Activated T-helper 17 cell treated with anti-CD3 and anti-CD28 coated beads, Interleukin-2, amount 50 U/mL, for 72 hours (primary cell): ENCODE results near the gene GNAO1. TPM values are rescaled to one million over a fixed set of nuclear protein-coding genes. Genes with fewer than 3 reads are reported as not detected.

Source experiments
- ATAC-seq: fragments of 150-1000 bp; cut with Tn5 transposase; replicated peaks from 2 replicates; pipeline ENCODE4 v1.10.0; 2021; ENCODE audit warnings: mild to moderate bottlenecking, moderate library complexity
- H3K27ac Mint-ChIP-seq: one replicate; pipeline ENCODE4 v1.8.0; 2022; ENCODE audit warnings: mixed read lengths
- H3K27me3 Mint-ChIP-seq: one replicate; pipeline ENCODE4 v1.8.0; 2022; ENCODE audit warnings: mixed read lengths
- H3K36me3 Mint-ChIP-seq: one replicate; pipeline ENCODE4 v1.8.0; 2022; ENCODE audit warnings: low read depth, mild to moderate bottlenecking, mixed read lengths
- H3K4me1 Mint-ChIP-seq: one replicate; pipeline ENCODE4 v1.8.0; 2022; ENCODE audit warnings: mixed read lengths
- H3K4me3 Mint-ChIP-seq: one replicate; pipeline ENCODE4 v1.8.0; 2022; ENCODE audit warnings: mild to moderate bottlenecking, mixed read lengths
- H3K9me3 Mint-ChIP-seq: one replicate; pipeline ENCODE4 v1.8.0; 2022; ENCODE audit warnings: mixed read lengths
- total RNA-seq, 2 donors: library from RNA; stranded (reverse); gene quantifications; one replicate each; pipeline ENCODE4 v1.2.3, GENCODE V29; 2022

GNAO1 gene
- total RNA-seq, 2 donors from 2014 or later = 0.41 to 0.74 TPM

DNA sequence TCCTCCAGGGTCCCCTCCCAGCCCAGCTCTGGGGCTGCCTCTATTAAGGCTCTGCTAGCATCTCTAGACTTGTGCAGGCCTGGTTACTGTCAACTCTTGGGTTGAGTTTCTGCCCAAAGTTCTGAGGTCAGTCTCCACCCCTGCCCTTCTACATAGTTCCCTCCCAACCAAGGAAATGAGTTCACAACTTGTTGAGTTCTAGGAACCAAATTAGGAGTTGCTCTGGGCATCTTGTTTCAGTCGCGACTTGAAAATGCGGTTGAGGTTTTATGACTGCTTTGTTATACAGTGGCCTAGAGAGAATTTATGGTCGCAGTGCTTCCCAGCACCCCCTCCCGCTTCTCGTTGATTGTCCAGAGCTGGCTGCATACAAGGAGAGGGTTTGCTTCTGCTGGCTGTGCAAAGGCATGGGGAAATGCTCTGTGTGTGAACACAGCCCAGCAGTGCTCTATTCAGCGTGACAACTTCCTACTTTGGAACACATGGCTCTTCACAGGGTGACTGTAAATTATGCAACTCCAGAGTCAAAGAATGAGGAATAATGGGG lies 20.2 kb downstream of the GNAO1 start:
- H3K9me3 Mint-ChIP-seq = no peaks in the 10 kb centered on the region
- no peak for ATAC-seq
- H3K27me3 Mint-ChIP-seq = no peaks in the 10 kb centered on the region
- no peaks in the 10 kb centered on the region for H3K36me3 Mint-ChIP-seq
- no peak overlapping the region for H3K27ac Mint-ChIP-seq
- no peaks in the 10 kb centered on the region for H3K4me1 Mint-ChIP-seq
- H3K4me3 Mint-ChIP-seq = no peak overlapping the region

DNA sequence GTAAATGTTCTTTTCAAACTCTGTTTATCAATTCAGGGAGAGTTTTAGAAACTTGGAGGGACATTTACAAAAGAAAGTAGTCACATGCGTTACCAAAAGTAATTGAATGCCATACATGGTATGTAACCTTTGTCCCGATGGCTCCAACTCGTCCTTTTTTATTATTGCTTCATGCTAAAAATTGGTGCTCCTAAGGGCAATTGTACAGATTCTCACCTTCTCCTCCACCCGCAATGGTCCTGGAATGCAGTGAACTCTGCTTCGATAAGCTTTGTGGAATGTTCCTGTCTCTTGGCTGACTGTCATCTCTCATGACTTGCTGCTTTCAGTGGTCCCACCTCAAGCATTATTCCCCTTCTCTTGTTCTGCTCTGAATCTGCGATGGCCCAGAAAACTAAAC lies 20.9 kb downstream of the GNAO1 start:
- Mint-ChIP-seq H3K4me1 (no peaks in the 10 kb centered on the region), H3K4me3 (no peak overlapping the region), H3K27me3 (no peaks in the 10 kb centered on the region), H3K27ac (no peak overlapping the region), H3K9me3 (no peaks in the 10 kb centered on the region), H3K36me3 (no peaks in the 10 kb centered on the region)
- no peak for ATAC-seq

DNA sequence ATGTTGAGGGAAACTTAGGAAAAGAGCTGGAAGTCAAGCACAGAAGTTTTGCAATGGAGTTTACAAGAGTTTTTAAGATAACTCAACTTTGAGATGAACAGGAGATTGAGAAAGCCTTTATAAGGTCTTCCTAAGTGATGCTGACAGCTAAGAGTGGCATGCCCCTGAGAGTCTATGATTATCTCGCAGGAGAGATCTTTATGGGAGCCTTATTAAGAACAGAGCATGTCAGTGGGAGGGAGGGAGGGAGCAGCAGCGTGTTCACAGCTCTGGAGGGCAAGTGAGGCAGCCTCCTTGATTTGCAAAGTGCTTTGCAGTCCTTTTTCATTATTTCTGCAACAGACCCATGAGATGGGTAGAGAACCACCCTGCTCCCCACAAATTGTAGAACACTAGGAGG lies 30.7 kb downstream of the GNAO1 start:
- no peaks in the 10 kb centered on the region for H3K36me3 Mint-ChIP-seq

DNA sequence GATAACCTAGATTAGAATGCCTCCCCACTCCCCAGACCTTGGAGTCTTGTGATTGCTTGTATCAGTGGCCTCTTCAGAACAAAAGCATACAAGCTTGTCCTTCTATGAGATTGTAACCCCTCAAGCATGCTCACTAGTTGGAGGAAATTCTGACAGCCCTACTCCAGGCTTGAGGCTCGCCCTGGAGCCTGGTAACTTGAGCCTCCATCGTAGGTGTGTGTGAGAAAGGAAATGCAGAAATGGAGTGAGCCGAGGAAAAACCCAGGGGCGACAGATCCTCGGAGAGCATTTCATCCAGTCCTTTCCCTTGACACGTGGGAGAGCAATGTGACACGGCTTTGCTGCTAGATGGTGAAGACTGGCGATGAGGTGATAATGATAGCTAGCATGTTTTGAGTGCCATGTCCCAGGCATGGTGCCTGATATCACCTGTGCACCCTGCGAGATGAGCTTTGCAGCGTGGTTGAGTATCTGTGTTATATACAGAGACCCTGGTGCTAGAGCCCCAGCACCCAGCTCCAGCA lies 31.2 kb downstream of the GNAO1 start:
- no peak for ATAC-seq
- Mint-ChIP-seq H3K27me3 (no peaks in the 10 kb centered on the region), H3K4me1 (peaks cover 26% of the 10 kb centered on the region), H3K27ac (no peak overlapping the region), H3K9me3 (no peaks in the 10 kb centered on the region), H3K36me3 (no peaks in the 10 kb centered on the region), H3K4me3 (no peak overlapping the region)

More for the DNA sequence above, 30.7 kb downstream of the GNAO1 start:
- H3K27ac Mint-ChIP-seq = no peak overlapping the region
- no peak overlapping the region for H3K4me3 Mint-ChIP-seq
- ATAC-seq = no peak
- no peaks in the 10 kb centered on the region for H3K27me3 Mint-ChIP-seq
- peaks cover 23% of the 10 kb centered on the region for H3K4me1 Mint-ChIP-seq
- H3K9me3 Mint-ChIP-seq = no peaks in the 10 kb centered on the region

DNA sequence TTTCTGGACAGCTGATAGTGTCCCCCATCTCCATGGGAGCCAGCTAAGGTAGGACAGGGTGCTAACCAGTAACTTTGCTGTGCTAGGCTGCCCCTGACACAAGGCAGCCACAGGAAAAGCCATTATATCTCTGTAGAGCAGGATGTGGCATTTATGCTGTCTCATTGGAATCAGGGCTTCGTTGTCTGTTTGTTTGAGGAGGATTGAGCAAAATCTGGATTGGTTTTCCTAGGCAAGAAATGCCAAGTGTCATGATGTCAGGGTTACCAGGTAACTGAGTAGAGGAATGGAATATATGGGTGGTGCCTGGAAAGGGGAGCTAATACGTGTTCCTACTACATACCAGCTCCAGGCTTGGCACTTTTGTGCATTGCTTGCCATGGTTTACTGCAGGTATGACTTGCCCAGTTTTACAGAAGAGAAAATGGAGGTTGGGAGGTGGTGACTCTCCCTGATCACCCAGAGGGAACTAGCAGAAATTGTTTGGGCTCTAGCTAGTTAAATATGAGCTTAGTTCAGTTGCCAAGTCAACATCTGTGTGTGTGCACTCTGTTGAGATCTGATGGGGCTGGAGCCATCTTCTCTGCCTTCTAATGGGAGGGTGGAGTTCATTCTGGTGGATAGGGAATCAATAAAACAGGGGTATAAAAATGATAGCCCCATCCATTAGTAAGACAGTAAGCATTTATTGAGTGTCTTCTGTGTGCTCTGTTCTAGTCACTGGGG lies 33.9 kb downstream of the GNAO1 start:
- no peaks in the 10 kb centered on the region for H3K9me3 Mint-ChIP-seq
- peaks cover 30% of the 10 kb centered on the region for H3K4me1 Mint-ChIP-seq
- no peak for ATAC-seq
- H3K4me3 Mint-ChIP-seq = peak overlapping the region; percentile 2
- no peaks in the 10 kb centered on the region for H3K27me3 Mint-ChIP-seq
- no peaks in the 10 kb centered on the region for H3K36me3 Mint-ChIP-seq
- peak overlapping the region; percentile 0 for H3K27ac Mint-ChIP-seq

DNA sequence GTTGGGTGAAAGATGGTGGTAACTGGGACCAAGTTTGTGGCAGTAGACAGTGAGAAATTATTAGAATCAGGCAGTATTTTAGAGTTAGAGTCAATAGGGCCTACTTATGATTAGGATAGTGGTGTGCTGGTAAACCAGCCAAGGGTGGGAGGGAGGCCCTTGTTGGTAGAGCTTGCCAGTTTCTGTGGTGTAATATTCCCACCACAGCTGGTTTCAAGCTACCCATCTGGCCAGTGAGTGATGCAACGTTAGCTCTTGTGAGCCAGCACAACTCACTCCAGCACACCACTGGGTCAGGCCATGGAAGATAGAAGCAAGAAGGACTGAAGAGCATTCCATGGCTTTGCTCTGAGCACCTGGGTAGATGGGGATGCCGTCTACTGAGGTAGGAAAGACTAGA lies 34.9 kb downstream of the GNAO1 start:
- peak overlapping the region; percentile 48 for H3K4me3 Mint-ChIP-seq
- no peak overlapping the region for H3K27ac Mint-ChIP-seq
- H3K27me3 Mint-ChIP-seq = no peaks in the 10 kb centered on the region
- H3K4me1 Mint-ChIP-seq = peaks cover 30% of the 10 kb centered on the region
- no peak for ATAC-seq
- no peaks in the 10 kb centered on the region for H3K36me3 Mint-ChIP-seq
- H3K9me3 Mint-ChIP-seq = no peaks in the 10 kb centered on the region

DNA sequence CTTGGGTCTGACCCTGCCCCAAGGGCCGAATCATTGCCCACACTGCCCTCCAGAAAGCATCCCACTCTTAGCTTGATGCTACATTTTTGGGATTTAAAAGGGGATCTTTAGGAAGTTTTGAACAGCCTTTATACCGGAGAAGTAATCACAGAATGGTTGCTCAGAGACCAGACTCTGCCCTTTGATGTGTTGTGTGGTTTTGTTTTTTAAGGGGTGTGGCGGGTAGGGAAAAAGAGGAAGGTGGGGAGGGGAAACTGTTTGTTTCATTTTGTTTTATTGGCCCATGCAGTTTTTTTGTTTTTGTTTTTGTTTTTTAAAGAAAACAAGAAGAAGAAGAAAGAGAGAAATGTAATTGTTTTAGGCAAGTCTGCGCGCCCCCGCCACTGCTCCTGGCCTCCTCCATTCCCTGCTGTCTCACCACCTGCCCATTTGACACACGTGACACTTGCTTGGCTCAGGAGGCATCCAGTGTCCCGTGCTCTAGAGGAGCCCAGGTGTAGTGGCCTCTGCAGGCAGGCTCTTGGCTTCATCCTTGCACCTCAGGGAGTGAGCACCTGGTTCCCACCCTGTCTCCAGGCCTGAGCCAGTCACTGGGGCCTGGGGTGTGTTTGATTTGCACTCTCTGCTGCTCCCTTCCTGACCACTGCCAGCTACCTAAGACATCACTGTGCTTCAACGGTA lies 35.7 kb downstream of the GNAO1 start:
- Mint-ChIP-seq H3K9me3 (no peaks in the 10 kb centered on the region), H3K36me3 (no peaks in the 10 kb centered on the region), H3K27ac (no peak overlapping the region)

DNA sequence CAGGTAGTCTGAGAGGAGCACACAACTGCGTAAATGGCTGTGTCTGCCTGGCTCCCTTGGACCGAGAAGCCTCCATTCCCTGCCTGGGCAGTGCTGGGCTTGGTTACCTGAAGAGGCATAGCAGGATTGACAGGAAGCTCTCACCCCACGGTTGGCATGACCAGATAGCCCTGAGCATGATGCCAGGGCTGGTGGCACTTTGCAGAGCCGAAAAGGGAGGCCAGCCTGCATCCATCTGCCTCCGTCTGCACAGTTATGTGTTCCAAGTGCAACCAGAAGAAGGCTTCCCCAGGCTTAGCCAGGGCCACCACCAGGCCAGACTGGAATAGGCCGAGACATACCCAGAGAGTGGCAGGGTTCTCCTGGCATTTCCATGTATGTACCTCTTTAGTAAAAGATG lies 36.6 kb downstream of the GNAO1 start:
- peaks cover 30% of the 10 kb centered on the region for H3K4me1 Mint-ChIP-seq
- H3K27ac Mint-ChIP-seq = no peak overlapping the region
- peak overlapping the region; percentile 48 for H3K4me3 Mint-ChIP-seq
- no peak for ATAC-seq
- H3K9me3 Mint-ChIP-seq = no peaks in the 10 kb centered on the region
- no peaks in the 10 kb centered on the region for H3K36me3 Mint-ChIP-seq
- no peaks in the 10 kb centered on the region for H3K27me3 Mint-ChIP-seq

More for the DNA sequence above, 35.7 kb downstream of the GNAO1 start:
- ATAC-seq = no peak
- H3K4me3 Mint-ChIP-seq = peak overlapping the region; percentile 48
- peaks cover 30% of the 10 kb centered on the region for H3K4me1 Mint-ChIP-seq
- no peaks in the 10 kb centered on the region for H3K27me3 Mint-ChIP-seq

DNA sequence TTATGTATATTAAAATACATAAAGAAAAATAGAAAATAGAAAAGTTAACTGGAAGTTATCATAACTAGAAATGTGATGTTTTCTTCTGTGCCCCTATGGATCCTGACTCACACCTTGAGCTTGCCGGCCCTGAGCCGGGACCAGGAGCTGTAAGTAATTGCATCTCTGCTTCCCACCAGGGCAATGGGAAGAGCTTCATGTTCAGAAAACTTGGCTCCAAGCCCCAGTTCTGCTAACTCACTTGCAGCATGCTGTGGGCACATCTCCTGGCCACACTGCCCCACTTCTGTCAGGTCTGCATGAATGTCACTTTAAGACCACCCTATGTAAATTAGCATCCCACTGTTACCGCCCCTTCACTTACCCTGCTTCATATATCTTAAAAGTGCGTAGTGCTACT lies 37.2 kb downstream of the GNAO1 start:
- no peak for ATAC-seq
- Mint-ChIP-seq H3K36me3 (no peaks in the 10 kb centered on the region), H3K9me3 (no peaks in the 10 kb centered on the region), H3K4me1 (peaks cover 30% of the 10 kb centered on the region), H3K4me3 (no peak overlapping the region), H3K27me3 (no peaks in the 10 kb centered on the region), H3K27ac (no peak overlapping the region)

DNA sequence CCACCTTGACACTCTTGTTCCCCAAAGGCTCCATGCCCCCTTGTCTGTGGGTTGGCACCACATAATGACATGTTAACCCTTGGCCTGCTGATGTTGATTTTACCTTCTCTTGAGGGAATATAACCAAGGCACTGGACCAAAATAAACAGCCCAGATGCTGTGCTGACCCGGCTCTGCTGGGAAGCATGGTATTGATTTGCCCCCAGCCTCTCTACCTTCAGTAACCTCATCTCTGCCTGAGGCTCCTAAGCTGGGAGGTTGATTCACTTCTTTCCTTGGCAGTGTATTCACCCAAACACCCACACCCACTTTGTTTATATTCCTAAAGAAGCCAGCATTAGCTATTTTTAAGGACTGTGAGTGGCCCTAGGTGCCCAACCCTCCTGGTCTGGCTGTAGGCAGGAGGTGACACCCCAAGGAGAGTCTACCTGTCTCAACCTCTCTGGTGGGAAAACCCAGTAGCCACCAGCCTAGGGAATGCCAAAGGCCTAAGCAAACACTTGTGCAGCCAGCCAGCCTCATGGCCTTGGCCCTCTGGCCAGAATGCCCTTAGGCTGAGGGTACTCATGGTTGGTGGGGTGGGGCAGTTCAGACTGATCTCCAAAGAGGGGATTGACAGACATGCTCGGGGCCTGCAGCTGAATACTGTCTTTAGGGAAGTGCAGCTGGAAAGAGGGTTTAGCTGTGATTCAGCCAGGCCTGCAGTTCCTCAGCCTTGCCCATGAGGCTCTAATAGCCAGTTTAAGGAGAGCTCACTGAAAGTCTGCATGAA lies 42.7 kb downstream of the GNAO1 start:
- Mint-ChIP-seq H3K36me3 (no peaks in the 10 kb centered on the region), H3K9me3 (no peaks in the 10 kb centered on the region), H3K27me3 (no peaks in the 10 kb centered on the region), H3K4me3 (no peak overlapping the region), H3K27ac (no peak overlapping the region), H3K4me1 (peaks cover 4% of the 10 kb centered on the region)
- no peak for ATAC-seq

DNA sequence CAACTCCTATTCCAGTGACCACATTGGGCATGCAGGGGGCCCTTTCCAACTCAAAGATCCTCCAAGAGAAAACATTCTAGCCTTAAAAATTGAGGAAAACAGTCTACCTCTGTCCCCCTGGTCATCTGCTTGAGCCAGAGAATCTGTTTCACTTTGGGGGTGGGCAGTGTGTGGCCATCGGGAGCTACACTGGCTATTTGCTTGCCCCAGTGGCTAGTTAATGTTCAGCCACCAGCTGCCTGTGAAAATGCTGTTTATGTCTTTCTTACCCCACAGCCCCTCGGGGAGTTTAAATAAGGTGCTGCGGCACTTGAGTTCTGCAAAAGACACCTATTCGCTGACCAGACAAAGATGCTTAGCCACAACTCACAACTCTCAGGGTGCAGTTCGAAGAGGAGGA lies 43.4 kb downstream of the GNAO1 start:
- H3K9me3 Mint-ChIP-seq = no peaks in the 10 kb centered on the region
- H3K4me1 Mint-ChIP-seq = peaks cover 4% of the 10 kb centered on the region
- no peak overlapping the region for H3K4me3 Mint-ChIP-seq
- ATAC-seq = no peak
- H3K36me3 Mint-ChIP-seq = no peaks in the 10 kb centered on the region
- no peak overlapping the region for H3K27ac Mint-ChIP-seq
- no peaks in the 10 kb centered on the region for H3K27me3 Mint-ChIP-seq

DNA sequence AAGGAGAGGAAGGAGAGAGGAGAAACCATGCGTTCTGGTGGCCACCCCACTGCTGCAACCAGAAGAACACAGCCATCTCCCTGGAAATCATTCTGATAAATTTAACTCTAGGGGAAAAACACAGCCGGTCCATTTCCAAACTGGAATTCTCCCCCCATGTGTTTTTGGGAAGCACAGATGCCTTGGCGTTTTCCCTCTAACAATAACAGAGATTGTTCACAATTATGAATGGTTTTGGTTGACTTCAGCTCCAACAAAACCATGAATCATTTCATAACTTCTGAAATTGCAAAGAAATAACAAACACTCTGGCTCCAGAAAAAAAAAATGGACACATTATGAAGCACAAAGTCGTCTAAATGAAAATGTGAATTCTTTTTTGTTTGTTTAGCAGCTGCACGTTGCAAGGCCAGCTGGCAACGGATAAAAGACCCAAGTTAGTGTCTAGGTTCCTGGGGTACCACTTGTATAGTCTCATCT lies 46.2 kb downstream of the GNAO1 start:
- no peak overlapping the region for H3K4me3 Mint-ChIP-seq

DNA sequence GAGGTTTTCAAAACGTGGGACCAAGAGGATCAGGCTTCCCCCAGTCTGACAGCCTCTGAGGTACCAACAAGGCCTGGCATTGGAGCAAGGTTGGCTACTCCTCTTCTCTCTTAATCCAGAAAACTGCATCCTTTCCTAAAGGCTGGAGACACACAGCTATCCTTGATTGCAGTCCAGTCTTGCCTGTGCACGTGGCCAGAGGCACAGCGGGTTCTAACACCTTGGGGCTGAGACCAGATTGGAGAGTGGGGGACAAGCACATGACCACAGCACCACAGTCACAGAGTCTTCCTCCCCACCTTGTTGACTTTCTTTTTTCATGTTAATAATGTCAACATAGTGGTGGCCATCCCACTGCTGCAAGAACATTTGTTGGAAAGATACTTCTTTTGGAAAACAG lies 46.9 kb downstream of the GNAO1 start:
- Mint-ChIP-seq H3K4me1 (peaks cover 4% of the 10 kb centered on the region), H3K9me3 (no peaks in the 10 kb centered on the region), H3K27me3 (no peaks in the 10 kb centered on the region), H3K36me3 (no peaks in the 10 kb centered on the region), H3K4me3 (no peak overlapping the region), H3K27ac (no peak overlapping the region)
- no peak for ATAC-seq

More for the DNA sequence above, 46.2 kb downstream of the GNAO1 start:
- Mint-ChIP-seq H3K36me3 (no peaks in the 10 kb centered on the region), H3K9me3 (no peaks in the 10 kb centered on the region), H3K27ac (no peak overlapping the region), H3K4me1 (peaks cover 4% of the 10 kb centered on the region), H3K27me3 (no peaks in the 10 kb centered on the region)
- no peak for ATAC-seq

DNA sequence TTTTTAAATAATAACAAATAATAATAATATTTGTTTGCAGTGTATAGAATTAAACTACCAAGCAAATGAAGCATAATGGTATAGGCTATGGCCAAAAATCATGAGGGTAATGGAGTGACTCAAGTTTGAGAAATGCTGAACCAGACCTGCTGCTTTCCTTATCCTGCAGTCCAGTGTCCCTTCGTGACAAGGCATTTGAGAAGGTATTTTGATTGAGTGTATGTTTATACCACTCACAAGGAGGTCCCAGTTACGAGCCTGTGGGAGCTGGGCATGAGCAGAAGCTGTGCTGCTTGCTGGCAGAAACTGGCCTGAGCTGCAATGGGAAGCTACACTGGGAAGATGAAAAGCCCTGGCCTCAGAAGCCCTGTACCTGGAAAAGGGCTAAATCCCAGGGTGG lies 50.3 kb downstream of the GNAO1 start:
- Mint-ChIP-seq H3K4me3 (no peak overlapping the region), H3K36me3 (no peaks in the 10 kb centered on the region), H3K4me1 (peaks cover 4% of the 10 kb centered on the region), H3K9me3 (no peaks in the 10 kb centered on the region), H3K27me3 (no peaks in the 10 kb centered on the region), H3K27ac (no peak overlapping the region)
- no peak for ATAC-seq
